ENCODE data around the gene FSTL4. TPM values are rescaled to one million over a fixed set of nuclear protein-coding genes. Genes with fewer than 3 reads are reported as not detected.

Gene FSTL4
- total and polyA plus RNA-seq, 2 experiments from 2014 or later: 1.4 to 2.8 TPM

GRCh38 chr5:133259199-133259997 lies 352.9 kb downstream of the FSTL4 start (continued):
- no peak for TF ChIP-seq POLR2AphosphoS5 (IDR thresholded peaks at IDR 0.05; ENCODE audit: low read depth)
- TF ChIP-seq ZNF331 (CRISPR knock-in tag; IDR thresholded peaks at IDR 0.05; ENCODE audit: low read depth): no peak
- no peak for TF ChIP-seq JUNB (IDR thresholded peaks at IDR 0.05; ENCODE audit: unreplicated experiment)
- TF ChIP-seq EZH2 (IDR thresholded peaks at IDR 0.05; ENCODE audit: low read depth, unreplicated experiment): no peak
- TF ChIP-seq ZNF114 (CRISPR knock-in tag; IDR thresholded peaks at IDR 0.05): no peak
- TF ChIP-seq CTCF (conservative IDR thresholded peaks at IDR 0.05; ENCODE audit: low read depth in 2 of 2): no peak
- TF ChIP-seq CREB1 (CRISPR knock-in tag; IDR thresholded peaks at IDR 0.05; ENCODE audit: low read depth): no peak

DNA sequence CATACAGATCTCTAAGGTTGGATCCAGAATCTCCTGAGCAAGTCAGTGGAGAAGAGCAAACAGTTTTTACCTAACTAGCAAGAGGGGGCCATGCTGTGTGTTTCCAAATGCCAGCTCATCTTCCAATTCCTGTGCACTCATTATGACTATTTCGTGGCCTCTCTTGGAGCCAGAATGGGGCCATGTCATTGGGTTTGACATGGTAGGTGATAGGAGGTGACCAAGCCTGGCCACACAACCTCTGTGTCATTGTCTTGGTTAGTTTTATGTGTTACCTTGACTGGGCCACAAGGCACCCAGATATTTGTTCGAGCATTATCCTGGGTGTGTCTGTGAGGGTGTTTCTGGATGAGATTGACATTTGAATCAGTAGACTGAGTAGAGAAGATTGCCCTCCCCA lies 354.4 kb downstream of the FSTL4 start:
- no peak overlapping the region for H3K4me3 ChIP-seq
- no peaks in the 10 kb centered on the region for H3K9me2 ChIP-seq (ENCODE audit: insufficient read depth)
- ATAC-seq (no peak), DNase-seq (ENCODE audit: low spot score) (no peak)
- no peak overlapping the region for H3K4me3 Mint-ChIP-seq
- no peaks in the 10 kb centered on the region; the same call in 2 of the 3 replicates for H3K9me3 Mint-ChIP-seq
- H4K20me1 ChIP-seq (replicated peaks; ENCODE audit: insufficient read depth): no peaks in the 10 kb centered on the region
- no peak overlapping the region for H3K27ac Mint-ChIP-seq
- 0 out of 2 replicates have a peak, but pooled peaks cover 3% of the 10 kb centered on the region for H3K4me1 ChIP-seq (ENCODE audit: insufficient read depth)
- H2AFZ ChIP-seq: no peak overlapping the region
- no peaks in the 10 kb centered on the region for H3K79me2 ChIP-seq (replicated peaks; ENCODE audit: insufficient read depth)
- no peak overlapping the region for H3K27ac ChIP-seq (ENCODE audit: low read depth)
- no peaks in the 10 kb centered on the region for H3K27me3 ChIP-seq (ENCODE audit: insufficient read depth)
- no peaks in the 10 kb centered on the region for H3K36me3 ChIP-seq (ENCODE audit: insufficient read depth)
- no peaks in the 10 kb centered on the region for H3F3A ChIP-seq (replicated peaks; ENCODE audit: low read depth)
- no peak for TF ChIP-seq POLR2AphosphoS5 (IDR thresholded peaks at IDR 0.05; ENCODE audit: low read depth)
- TF ChIP-seq STAT1 (IDR thresholded peaks at IDR 0.05; ENCODE audit: unreplicated experiment): no peak
- no peak for TF ChIP-seq CREB1 (CRISPR knock-in tag; IDR thresholded peaks at IDR 0.05; ENCODE audit: low read depth)
- TF ChIP-seq, protein P1, sequence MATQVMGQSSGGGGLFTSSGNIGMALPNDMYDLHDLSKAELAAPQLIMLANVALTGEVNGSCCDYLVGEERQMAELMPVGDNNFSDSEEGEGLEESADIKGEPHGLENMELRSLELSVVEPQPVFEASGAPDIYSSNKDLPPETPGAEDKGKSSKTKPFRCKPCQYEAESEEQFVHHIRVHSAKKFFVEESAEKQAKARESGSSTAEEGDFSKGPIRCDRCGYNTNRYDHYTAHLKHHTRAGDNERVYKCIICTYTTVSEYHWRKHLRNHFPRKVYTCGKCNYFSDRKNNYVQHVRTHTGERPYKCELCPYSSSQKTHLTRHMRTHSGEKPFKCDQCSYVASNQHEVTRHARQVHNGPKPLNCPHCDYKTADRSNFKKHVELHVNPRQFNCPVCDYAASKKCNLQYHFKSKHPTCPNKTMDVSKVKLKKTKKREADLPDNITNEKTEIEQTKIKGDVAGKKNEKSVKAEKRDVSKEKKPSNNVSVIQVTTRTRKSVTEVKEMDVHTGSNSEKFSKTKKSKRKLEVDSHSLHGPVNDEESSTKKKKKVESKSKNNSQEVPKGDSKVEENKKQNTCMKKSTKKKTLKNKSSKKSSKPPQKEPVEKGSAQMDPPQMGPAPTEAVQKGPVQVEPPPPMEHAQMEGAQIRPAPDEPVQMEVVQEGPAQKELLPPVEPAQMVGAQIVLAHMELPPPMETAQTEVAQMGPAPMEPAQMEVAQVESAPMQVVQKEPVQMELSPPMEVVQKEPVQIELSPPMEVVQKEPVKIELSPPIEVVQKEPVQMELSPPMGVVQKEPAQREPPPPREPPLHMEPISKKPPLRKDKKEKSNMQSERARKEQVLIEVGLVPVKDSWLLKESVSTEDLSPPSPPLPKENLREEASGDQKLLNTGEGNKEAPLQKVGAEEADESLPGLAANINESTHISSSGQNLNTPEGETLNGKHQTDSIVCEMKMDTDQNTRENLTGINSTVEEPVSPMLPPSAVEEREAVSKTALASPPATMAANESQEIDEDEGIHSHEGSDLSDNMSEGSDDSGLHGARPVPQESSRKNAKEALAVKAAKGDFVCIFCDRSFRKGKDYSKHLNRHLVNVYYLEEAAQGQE (IDR thresholded peaks at IDR 0.05; ENCODE audit: unreplicated experiment): no peak
- TF ChIP-seq ZNF462 (CRISPR knock-in tag; IDR thresholded peaks at IDR 0.05): no peak
- no peak for TF ChIP-seq EZH2 (IDR thresholded peaks at IDR 0.05; ENCODE audit: low read depth, unreplicated experiment)
- no peak overlapping the region for H3K4me2 ChIP-seq
- H3K4me1 Mint-ChIP-seq: peaks cover 21% of the 10 kb centered on the region
- H3K36me3 Mint-ChIP-seq (ENCODE audit: low read depth): no peaks in the 10 kb centered on the region
- peaks cover 7% of the 10 kb centered on the region for H3K27me3 Mint-ChIP-seq (ENCODE audit: insufficient read depth, low read depth, poor library complexity)
